ENCODE results near the gene CNOT3. TPM values are rescaled to one million over a fixed set of nuclear protein-coding genes. Genes with fewer than 3 reads are reported as not detected.

The CNOT3 gene
- total RNA-seq, 1 experiment from 2014 or later: 76.7 TPM

GRCh38 chr19:54155694-54156093 lies 18.1 kb downstream of the CNOT3 start:
- ChIA-PET CTCF (no interaction called here), POLR2A (interaction anchor here (1.1 kb wide), 1 partner anchor 19 kb away, joined by 3 read pairs; the partner anchor contains the start of gene CNOT3), RAD21 (ENCODE audit: low non-redundant PET in 1 of 2, low total read pairs in 2 of 2, uncharacterized antibody in 2 of 2, unreplicated experiment in 2 of 2) (interaction anchor here in 1 of 2 experiments (0.6 kb wide), 1 partner anchor 176 kb away, joined by 3 read pairs; no protein-coding TSS in a partner anchor)
- H3K9me2 ChIP-seq (ENCODE audit: insufficient read depth): no peaks in the 10 kb centered on the region
- intact Hi-C loops (cut with micrococcal nuclease): no loop called here
- no peak for TF ChIP-seq EZH2 (IDR thresholded peaks at IDR 0.05)
- TF ChIP-seq CTCF (IDR thresholded peaks at IDR 0.05 in 2 of 3, conservative IDR thresholded peaks at IDR 0.05 in 1 of 3; ENCODE audit: borderline replicate concordance in 1 of 3, insufficient read depth in 1 of 3, low read depth in 2 of 3, low read length in 2 of 3): peak in 1 of 3 experiments; percentile 17; a peak in 1 of 6 replicates
- peaks cover 47 to 53% of the 10 kb centered on the region in 2 experiments; a peak in 3 of 4 replicates for H3K36me3 ChIP-seq (ENCODE audit: control insufficient read depth in 1 of 2, insufficient read depth in 2 of 2, low read length in 2 of 2)
- H3K27me3 ChIP-seq (ENCODE audit: insufficient read depth, low read length): no peaks in the 10 kb centered on the region
- no peak for ATAC-seq
- no peak overlapping the region for H3K4me3 ChIP-seq (replicated peaks in 1 of 2; ENCODE audit: low read depth in 1 of 2, low read length in 2 of 2)
- no peak overlapping the region for H3K4me2 ChIP-seq (ENCODE audit: low read length)
- no peaks in the 10 kb centered on the region for H4K20me1 ChIP-seq (ENCODE audit: insufficient read depth)
- H3K27ac ChIP-seq (ENCODE audit: low read depth, low read length): no peak overlapping the region
- no peaks in the 10 kb centered on the region for H3K9me3 ChIP-seq (ENCODE audit: control insufficient read depth in 1 of 2, insufficient read depth in 1 of 2, low read depth in 1 of 2, low read length in 2 of 2)
- H3K4me1 ChIP-seq (ENCODE audit: control insufficient read depth in 1 of 2, insufficient read depth in 2 of 2, low read length in 2 of 2): peaks cover 10 to 20% of the 10 kb centered on the region in 2 experiments
- no peak overlapping the region for H2AFZ ChIP-seq (ENCODE audit: low read depth, low read length, poor library complexity, severe bottlenecking)
- DNase-seq (ENCODE audit: low read depth, low spot score): no peak
- H3K9ac ChIP-seq (ENCODE audit: low read length): no peak overlapping the region
- no TSS peak for BruUV-seq (replicated peaks)
- peaks cover 8% of the 10 kb centered on the region for H3K79me2 ChIP-seq (ENCODE audit: insufficient read depth, low read length)

DNA sequence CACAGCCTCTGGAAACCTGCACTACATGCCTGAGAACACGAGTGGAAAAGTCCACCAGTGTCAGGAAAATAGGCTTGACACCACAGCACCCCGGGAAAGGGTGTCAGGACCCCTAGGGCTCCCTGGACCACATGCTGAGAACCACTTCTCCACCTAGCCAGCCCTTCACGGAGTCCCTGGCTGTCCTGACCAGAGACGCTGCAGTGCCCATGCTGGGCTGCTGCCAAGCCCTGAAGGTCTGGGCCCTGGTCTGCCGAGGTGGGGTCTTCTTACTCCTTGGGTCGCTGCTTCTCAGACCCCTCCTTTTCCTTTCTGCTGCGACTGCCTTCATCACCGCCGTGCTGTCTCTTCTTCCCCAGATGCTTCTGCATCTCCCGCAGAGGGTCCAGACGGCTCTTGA lies 18.9 kb downstream of the CNOT3 start:
- Histone ChIP-seq H3K9me3 (ENCODE audit: control insufficient read depth in 1 of 2, insufficient read depth in 1 of 2, low read depth in 1 of 2, low read length in 2 of 2) (no peaks in the 10 kb centered on the region), H3K9me2 (ENCODE audit: insufficient read depth) (no peaks in the 10 kb centered on the region), H3K4me3 (replicated peaks in 1 of 2; ENCODE audit: low read depth in 1 of 2, low read length in 2 of 2) (no peak overlapping the region), H3K27ac (ENCODE audit: low read depth, low read length) (no peak overlapping the region), H3K36me3 (ENCODE audit: control insufficient read depth in 1 of 2, insufficient read depth in 2 of 2, low read length in 2 of 2) (peaks cover 47 to 51% of the 10 kb centered on the region in 2 experiments; a peak in 3 of 4 replicates), H3K27me3 (ENCODE audit: insufficient read depth, low read length) (no peaks in the 10 kb centered on the region), H3K9ac (ENCODE audit: low read length) (no peak overlapping the region), H4K20me1 (ENCODE audit: insufficient read depth) (no peaks in the 10 kb centered on the region), H3K4me1 (ENCODE audit: control insufficient read depth in 1 of 2, insufficient read depth in 2 of 2, low read length in 2 of 2) (peaks cover 16 to 26% of the 10 kb centered on the region in 2 experiments), H2AFZ (ENCODE audit: low read depth, low read length, poor library complexity, severe bottlenecking) (no peak overlapping the region), H3K79me2 (ENCODE audit: insufficient read depth, low read length) (peaks cover 8% of the 10 kb centered on the region), H3K4me2 (ENCODE audit: low read length) (no peak overlapping the region)
- DNase-seq (ENCODE audit: low read depth, low spot score): no peak
- CTCF ChIA-PET: no interaction called here
- RAD21 ChIA-PET (ENCODE audit: low non-redundant PET in 1 of 2, low total read pairs in 2 of 2, uncharacterized antibody in 2 of 2, unreplicated experiment in 2 of 2): no interaction called here
- no peak for ATAC-seq
- TF ChIP-seq ZNF274 (IDR thresholded peaks at IDR 0.05; ENCODE audit: low read depth, low read length): no peak
- no peak for TF ChIP-seq RAD21 (IDR thresholded peaks at IDR 0.05; ENCODE audit: low read depth)
- TF ChIP-seq SIN3A (IDR thresholded peaks at IDR 0.05; ENCODE audit: low read depth): no peak
- TF ChIP-seq CTCF (IDR thresholded peaks at IDR 0.05 in 2 of 3, conservative IDR thresholded peaks at IDR 0.05 in 1 of 3; ENCODE audit: borderline replicate concordance in 1 of 3, insufficient read depth in 1 of 3, low read depth in 2 of 3, low read length in 2 of 3): no peak
- peak; percentile 42 for TF ChIP-seq POLR2AphosphoS5 (IDR thresholded peaks at IDR 0.05; ENCODE audit: low read depth, low read length)
- intact Hi-C loops (cut with micrococcal nuclease): no loop called here
- no TSS peak for BruUV-seq (replicated peaks)
- POLR2A ChIA-PET: interaction anchor here (1.1 to 1.6 kb wide), 2 partner anchors 19 to 41 kb away, joined by 3 to 4 read pairs; partner anchors contain the start of genes CNOT3, PRPF31 and TFPT
